Loucy (cell line): ENCODE results near the gene C1orf53.

ENCODE experiments used
- H2AFZ ChIP-seq: fragments of 200-600 bp; sonication (generic); 2 replicates; pipeline ENCODE4 v1.6.0; 2016; ENCODE audit warnings: antibody characterized with exemption, mild to moderate bottlenecking, low read length, moderate library complexity
- H3F3A ChIP-seq: fragments of 200-600 bp; 2 replicates; pipeline ENCODE4 v1.6.0; 2016; ENCODE audit warnings: antibody characterized with exemption, low read depth, mild to moderate bottlenecking
- H3K27me3 ChIP-seq: fragments of 200-600 bp; sonication (generic); 2 replicates; pipeline ENCODE4 v1.6.1; 2014; ENCODE audit warnings: low read length, mild to moderate bottlenecking; ENCODE audit not compliant: insufficient read depth, poor library complexity, severe bottlenecking
- H3K36me3 ChIP-seq: fragments of 200-600 bp; sonication (generic); 2 replicates; pipeline ENCODE4 v1.6.1; 2016; ENCODE audit warnings: low read length; ENCODE audit not compliant: insufficient read depth
- H3K4me1 ChIP-seq: fragments of 200-600 bp; sonication (generic); 2 replicates; pipeline ENCODE4 v1.5.1; 2014; ENCODE audit warnings: low read length, mild to moderate bottlenecking; ENCODE audit not compliant: insufficient read depth, poor library complexity, severe bottlenecking
- H3K4me2 ChIP-seq: fragments of 200-600 bp; sonication (generic); 2 replicates; pipeline ENCODE4 v1.6.0; 2014; ENCODE audit warnings: antibody characterized with exemption, low read length, low read depth, mild to moderate bottlenecking; ENCODE audit not compliant: poor library complexity, severe bottlenecking
- H3K4me3 ChIP-seq: fragments of 200-600 bp; sonication (generic); 2 replicates; pipeline ENCODE4 v1.5.1; 2014; ENCODE audit warnings: low read length, mild to moderate bottlenecking, mixed read lengths; ENCODE audit not compliant: poor library complexity, severe bottlenecking
- H3K79me2 ChIP-seq: fragments of 200-600 bp; sonication (generic); 2 replicates; pipeline ENCODE4 v1.6.1; 2014; ENCODE audit warnings: low read length; ENCODE audit not compliant: insufficient read depth
- H3K9ac ChIP-seq: fragments of 200-600 bp; sonication (generic); 2 replicates; pipeline ENCODE4 v1.6.0; 2014; ENCODE audit warnings: mild to moderate bottlenecking, low read depth, low read length, moderate library complexity; ENCODE audit not compliant: poor library complexity, severe bottlenecking
- H3K9me2 ChIP-seq: fragments of 200-600 bp; sonication (generic); replicated peaks from 2 replicates; pipeline ENCODE4 v1.6.1; 2016; ENCODE audit warnings: low read depth, low read length, mixed read lengths
- H3K9me3 ChIP-seq: fragments of 200-600 bp; sonication (generic); 2 replicates; pipeline ENCODE4 v1.6.1; 2014; ENCODE audit warnings: mild to moderate bottlenecking, antibody characterized with exemption, low read length, low read depth; ENCODE audit not compliant: insufficient read depth
- H4K20me1 ChIP-seq: fragments of 200-600 bp; sonication (generic); 2 replicates; pipeline ENCODE4 v1.6.0; 2014; ENCODE audit warnings: antibody characterized with exemption, low read length, mild to moderate bottlenecking; ENCODE audit not compliant: insufficient read depth, poor library complexity, severe bottlenecking
- EZH2phosphoT487 ChIP-seq: fragments of 200-600 bp; IDR thresholded peaks from 2 replicates; pipeline ENCODE4 v1.6.1; 2018; ENCODE audit warnings: antibody characterized with exemption, mild to moderate bottlenecking, moderate library complexity, borderline replicate concordance
- TF ChIP-seq, protein P1 (sequence below): fragments of 200-600 bp; sonication (generic); conservative IDR thresholded peaks from 2 replicates; pipeline ENCODE4 v1.5.1; 2014; ENCODE audit warnings: mild to moderate bottlenecking, antibody characterized with exemption, low read length

Gene C1orf53

DNA sequence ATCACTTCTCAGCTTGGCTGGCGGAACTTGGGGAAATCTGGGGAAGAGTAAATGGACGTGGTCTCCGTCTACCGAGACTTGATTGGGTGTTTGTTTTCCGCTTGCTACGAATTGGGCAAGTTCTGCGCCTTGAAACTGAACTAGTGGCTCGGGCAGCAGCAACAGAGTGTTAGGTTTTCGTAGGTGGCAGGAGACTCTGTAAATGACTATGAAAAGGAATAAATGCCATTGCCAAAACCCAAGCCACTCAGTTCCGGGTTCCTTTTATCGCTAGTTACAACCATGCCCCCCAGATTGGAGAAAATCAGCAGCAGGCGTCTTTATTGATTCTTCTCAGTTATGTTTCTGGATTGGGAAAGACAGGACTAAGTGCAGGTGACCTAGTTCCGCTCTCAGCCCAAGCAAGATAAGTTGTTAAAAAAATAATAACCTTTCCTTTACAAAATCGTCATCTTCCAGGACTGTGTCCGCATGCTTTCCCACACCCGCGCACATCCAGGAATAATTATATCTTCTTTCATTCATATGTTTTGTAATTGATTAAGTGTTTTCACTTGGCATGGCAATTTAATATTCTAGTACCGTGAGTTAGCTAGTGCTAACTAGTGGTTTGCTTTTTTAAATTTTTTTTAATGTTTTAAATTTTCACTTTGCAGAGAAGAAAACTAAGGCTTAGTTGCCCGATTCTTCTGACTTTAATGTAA lies 18.1 kb downstream of the C1orf53 start:
- Histone ChIP-seq H3K36me3 (no peaks in the 10 kb centered on the region), H3F3A (no peaks in the 10 kb centered on the region), H3K4me1 (peaks cover 5% of the 10 kb centered on the region), H3K79me2 (no peaks in the 10 kb centered on the region), H2AFZ (no peak overlapping the region), H3K4me2 (no peak overlapping the region), H3K9me2 (no peaks in the 10 kb centered on the region), H3K9ac (no peak overlapping the region), H3K27me3 (no peaks in the 10 kb centered on the region), H3K9me3 (no peaks in the 10 kb centered on the region), H3K4me3 (no peak overlapping the region), H4K20me1 (no peaks in the 10 kb centered on the region)
- TF ChIP-seq EZH2phosphoT487 = no peak
- TF ChIP-seq, protein P1, sequence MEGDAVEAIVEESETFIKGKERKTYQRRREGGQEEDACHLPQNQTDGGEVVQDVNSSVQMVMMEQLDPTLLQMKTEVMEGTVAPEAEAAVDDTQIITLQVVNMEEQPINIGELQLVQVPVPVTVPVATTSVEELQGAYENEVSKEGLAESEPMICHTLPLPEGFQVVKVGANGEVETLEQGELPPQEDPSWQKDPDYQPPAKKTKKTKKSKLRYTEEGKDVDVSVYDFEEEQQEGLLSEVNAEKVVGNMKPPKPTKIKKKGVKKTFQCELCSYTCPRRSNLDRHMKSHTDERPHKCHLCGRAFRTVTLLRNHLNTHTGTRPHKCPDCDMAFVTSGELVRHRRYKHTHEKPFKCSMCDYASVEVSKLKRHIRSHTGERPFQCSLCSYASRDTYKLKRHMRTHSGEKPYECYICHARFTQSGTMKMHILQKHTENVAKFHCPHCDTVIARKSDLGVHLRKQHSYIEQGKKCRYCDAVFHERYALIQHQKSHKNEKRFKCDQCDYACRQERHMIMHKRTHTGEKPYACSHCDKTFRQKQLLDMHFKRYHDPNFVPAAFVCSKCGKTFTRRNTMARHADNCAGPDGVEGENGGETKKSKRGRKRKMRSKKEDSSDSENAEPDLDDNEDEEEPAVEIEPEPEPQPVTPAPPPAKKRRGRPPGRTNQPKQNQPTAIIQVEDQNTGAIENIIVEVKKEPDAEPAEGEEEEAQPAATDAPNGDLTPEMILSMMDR = no peak

DNA sequence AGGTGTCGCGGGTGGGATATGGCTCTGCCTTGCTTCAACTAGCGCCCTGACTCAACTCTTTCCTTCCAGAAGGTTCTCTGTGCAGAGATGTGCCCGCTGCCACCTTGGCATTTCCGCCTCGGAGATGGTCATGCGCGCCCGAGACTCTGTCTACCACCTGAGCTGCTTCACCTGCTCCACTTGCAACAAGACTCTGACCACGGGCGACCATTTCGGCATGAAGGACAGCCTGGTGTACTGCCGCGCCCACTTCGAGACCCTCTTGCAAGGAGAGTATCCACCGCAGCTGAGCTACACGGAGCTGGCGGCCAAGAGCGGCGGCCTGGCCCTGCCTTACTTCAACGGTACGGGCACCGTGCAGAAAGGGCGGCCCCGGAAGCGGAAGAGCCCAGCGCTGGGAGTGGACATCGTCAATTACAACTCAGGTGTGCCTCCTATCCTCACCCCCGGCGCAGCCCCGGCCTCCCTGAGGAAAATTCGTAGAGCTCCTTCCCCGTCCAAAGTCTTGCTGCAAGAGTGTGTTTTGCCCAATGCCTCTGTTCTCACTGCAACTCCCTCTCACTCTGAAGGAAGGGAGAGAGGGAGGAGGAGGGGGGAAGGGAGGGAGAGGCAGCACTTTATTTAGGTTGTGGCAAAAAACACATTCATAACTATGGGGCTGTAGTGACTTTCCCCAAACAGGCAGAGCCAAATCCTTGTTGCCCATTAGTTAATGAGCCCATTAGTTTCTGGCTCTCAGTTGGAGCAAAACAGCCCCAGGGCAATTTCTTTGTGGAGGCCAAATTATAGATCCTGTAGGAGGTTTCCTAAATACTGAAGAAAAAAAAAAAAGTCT lies 19.0 kb downstream of the C1orf53 start:
- Histone ChIP-seq H3K9ac (no peak overlapping the region), H3K9me2 (no peaks in the 10 kb centered on the region), H2AFZ (no peak overlapping the region), H3K79me2 (no peaks in the 10 kb centered on the region), H3K36me3 (no peaks in the 10 kb centered on the region), H3K4me3 (no peak overlapping the region), H3K4me2 (no peak overlapping the region), H3K9me3 (no peaks in the 10 kb centered on the region), H3F3A (no peaks in the 10 kb centered on the region), H4K20me1 (no peaks in the 10 kb centered on the region), H3K4me1 (no peaks in the 10 kb centered on the region), H3K27me3 (no peaks in the 10 kb centered on the region)
- no peak for TF ChIP-seq EZH2phosphoT487
- TF ChIP-seq, protein P1 = no peak

DNA sequence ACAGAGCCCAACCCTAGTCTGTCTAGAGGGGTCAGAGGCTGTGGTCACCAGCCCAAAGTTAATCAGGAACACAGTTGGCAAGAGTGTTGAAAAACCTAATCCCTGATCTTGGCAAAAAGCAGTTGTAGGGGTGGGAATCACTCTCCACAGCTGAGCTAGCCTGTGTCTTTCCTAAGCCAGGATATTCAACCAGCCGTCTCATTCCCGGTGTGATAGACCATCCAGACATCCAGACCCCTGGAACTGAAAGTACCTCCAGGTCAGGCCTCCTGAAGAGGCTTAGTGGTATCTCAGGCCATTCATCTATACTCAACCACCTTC lies 19.6 kb downstream of the C1orf53 start:
- no peak overlapping the region for H3K4me3 ChIP-seq
- TF ChIP-seq, protein P1 = no peak
- no peak for TF ChIP-seq EZH2phosphoT487
- no peak overlapping the region for H2AFZ ChIP-seq
- H3K79me2 ChIP-seq = no peaks in the 10 kb centered on the region
- H4K20me1 ChIP-seq = no peaks in the 10 kb centered on the region
- no peak overlapping the region for H3K9ac ChIP-seq
- H3K36me3 ChIP-seq = no peaks in the 10 kb centered on the region
- H3K4me1 ChIP-seq = no peaks in the 10 kb centered on the region
- H3K4me2 ChIP-seq = no peak overlapping the region
- H3K27me3 ChIP-seq = no peaks in the 10 kb centered on the region
- no peaks in the 10 kb centered on the region for H3K9me2 ChIP-seq
- H3K9me3 ChIP-seq = no peaks in the 10 kb centered on the region
- no peaks in the 10 kb centered on the region for H3F3A ChIP-seq
